NCI-H2171 (cell line): ENCODE results near the gene CDC6.

Source experiments
- DNase-seq: peaks from one replicate; lab custom pipeline; 2025; lab: John Stamatoyannopoulos, UW

Gene CDC6, protein sequence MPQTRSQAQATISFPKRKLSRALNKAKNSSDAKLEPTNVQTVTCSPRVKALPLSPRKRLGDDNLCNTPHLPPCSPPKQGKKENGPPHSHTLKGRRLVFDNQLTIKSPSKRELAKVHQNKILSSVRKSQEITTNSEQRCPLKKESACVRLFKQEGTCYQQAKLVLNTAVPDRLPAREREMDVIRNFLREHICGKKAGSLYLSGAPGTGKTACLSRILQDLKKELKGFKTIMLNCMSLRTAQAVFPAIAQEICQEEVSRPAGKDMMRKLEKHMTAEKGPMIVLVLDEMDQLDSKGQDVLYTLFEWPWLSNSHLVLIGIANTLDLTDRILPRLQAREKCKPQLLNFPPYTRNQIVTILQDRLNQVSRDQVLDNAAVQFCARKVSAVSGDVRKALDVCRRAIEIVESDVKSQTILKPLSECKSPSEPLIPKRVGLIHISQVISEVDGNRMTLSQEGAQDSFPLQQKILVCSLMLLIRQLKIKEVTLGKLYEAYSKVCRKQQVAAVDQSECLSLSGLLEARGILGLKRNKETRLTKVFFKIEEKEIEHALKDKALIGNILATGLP

DNA sequence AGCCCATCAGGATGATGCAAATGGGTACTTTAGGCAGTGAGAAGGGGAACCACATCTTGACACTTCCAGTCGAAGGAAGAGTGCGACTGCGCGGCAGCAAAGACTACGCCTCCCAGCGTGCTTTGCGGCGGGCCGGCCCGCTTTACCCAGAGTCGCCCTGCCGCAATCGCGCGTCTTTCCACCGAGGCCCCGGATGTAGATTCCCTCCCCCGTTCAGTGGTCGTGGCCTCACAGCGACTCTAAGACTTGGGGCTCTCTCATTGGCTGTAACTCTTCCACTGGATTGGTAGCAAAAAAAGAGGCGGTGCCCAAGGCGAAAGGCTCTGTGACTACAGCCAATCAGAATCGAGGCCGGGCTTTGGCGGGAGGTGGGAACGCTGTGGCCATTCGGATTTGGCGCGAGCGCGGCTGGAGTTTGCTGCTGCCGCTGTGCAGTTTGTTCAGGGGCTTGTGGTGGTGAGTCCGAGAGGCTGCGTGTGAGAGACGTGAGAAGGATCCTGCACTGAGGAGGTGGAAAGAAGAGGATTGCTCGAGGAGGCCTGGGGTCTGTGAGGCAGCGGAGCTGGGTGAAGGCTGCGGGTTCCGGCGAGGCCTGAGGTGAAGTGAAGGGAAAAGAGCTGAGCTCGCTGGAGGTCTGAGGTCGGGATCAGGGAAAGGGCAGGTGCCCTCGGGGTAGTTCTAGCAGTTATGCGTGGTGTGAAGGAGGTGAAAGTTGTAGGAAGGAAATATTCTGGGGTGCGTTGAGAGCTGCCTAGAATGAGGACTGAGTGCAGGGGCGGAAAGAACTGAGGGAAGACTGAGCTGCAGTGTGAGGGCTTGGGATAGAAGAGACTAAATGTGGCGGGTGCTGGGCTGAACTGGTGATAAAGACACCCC, at the start of gene CDC6:
CDC6 (plus strand) TSS at position 386 of the 876 bp plus-strand sequence. CDS start 1,542 bp downstream, outside the sequence.
- DNase-seq = peak; percentile 99

DNA sequence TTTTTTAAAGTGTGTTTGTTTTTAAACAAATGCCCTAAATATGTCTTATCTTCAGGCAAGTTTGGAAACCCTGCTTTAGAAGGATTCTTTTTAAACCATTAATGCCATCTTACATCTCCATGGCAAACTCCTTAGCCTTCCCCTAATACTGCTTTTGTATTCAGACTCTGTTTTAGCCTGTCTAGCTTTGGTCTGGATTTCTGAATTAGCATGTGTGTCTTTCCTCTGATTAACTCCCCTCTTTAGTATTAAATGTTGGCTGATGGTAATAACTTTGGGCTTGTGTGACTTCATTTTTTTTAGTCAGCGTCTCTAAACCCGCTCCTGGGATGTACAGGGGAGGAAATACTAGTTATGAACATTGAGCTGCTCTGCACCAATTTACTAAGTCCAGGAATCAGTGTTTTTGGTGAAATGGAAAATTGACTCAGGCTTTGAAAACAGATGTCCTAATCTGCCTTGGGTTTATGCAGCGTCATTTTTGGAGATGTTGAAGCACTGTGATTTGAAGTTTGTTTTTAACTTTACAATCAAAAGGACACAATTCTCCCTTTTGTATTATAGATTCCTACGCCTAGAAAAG, 46.3 kb upstream of the CDC6 start:
- DNase-seq = no peak

DNA sequence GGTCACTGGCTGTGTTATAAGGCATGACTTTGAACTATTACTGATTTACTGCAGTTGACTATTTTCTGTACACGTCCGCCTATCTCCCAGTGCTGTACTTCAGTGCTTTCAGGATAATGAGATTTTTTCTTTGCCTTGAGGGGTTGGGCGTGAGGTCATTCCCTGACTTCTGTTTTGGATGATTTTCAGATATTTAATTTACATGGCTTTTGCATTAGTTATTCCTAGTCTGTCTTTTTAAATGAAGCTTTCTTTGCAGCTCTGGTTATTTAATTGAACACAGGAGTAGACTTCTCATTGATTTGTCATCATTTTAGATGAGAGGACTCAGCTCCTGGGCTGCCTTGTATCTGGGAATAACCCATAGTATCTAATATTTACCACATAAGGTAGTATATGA, 44.9 kb upstream of the CDC6 start:
- no peak for DNase-seq

DNA sequence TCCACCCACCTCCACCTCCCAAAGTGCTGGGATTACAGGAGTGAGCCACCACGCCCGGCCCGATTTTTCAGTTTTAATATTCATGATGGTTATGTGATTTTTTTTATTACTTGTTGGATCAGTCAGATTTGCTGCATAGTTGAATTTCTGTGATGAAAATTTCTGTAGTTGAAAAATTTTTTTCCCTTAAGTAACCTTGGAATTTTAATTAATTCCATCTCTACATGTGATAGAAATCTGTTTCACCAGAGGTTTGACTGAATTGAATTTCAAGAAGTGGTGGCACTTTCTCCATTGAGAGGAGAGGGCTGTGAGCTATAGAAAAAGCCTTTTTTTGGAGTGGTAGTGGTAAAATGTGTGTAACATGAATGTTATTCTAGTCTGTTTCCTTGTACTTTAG, 43.9 kb upstream of the CDC6 start:
- DNase-seq = no peak

DNA sequence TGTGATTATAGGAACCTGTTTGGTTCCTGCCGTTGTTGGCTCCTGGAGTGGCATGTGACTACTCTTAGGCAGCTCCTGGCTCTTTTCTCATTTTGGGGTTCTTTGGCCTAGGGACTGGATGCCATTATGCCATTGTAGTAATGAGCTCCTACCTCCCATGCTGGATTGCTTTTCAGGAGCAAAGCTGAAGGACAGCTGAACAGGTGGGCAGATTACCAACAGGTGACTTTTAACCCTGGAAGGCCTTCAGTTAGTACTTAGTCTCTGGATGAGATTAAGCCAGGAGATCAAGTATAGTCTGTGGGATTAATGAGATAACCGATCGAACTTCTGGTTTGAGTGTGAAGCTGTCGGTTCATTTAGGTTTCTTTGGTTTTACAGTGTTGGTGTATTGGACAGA, 43.4 kb upstream of the CDC6 start:
- no peak for DNase-seq

DNA sequence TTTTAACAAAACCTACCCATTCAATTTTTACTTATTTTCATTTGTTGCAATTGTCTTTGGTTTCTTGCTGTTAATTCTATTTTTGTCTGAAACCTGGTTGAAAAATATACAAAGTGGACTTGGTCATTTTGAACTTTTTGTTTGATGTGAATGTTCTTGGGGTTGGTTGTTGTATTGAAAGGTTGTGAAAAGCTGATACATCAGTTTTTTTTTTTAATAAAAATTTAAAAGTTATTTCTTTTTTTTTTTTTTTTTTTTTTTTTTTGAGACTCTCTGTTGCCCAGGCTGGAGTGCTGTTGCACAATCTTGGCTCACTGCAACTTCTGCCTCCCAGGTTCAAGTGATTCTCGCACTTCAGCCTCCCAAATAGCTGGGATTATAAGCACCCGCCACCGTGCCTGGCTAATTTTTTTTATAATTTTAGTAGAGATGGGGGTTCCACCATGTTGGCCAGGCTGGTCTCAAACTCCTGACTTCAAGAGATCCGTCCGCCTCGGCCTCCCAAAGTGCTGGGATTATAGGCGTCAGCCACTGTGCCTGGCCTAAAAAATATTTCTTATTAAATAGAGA, 39.7 kb upstream of the CDC6 start:
- DNase-seq = no peak

DNA sequence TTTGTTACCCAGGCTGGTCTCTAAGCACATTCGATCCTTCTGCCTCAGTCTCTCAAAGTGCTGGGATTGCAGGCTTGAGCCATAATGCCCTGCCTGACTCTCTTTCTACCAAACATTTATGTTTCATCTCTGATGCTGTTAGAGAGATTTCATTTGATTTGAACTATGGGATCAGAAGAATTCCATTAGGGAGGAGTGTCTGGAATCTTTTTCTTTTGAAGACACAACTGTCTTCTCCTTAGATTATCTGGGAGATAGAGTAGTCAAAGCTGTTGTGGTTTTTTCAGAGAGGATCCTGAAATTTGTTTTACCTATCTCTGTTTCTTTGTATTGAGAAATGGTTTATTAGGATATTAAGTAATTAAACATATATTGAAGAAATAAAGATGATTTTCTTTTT, 39.2 kb upstream of the CDC6 start:
- no peak for DNase-seq

DNA sequence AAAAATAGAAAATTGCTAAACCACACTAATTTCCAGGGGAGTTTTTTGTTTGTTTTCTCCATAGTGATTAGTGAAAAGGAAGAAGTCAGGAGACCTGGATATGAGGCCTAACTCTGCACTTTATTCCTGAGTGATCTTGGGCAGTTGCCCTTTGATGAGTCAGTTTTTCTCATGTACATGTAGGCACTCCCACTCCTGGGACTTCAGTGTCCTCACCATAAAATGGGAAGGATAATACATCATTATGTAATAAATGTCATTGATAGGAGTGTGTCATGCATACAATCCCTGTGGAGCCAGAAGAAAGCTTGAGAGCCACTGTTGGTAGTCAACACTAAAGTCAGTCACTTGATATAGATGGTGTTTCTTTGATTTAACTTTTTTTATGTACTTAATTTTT, 36.1 kb upstream of the CDC6 start:
- no peak for DNase-seq

DNA sequence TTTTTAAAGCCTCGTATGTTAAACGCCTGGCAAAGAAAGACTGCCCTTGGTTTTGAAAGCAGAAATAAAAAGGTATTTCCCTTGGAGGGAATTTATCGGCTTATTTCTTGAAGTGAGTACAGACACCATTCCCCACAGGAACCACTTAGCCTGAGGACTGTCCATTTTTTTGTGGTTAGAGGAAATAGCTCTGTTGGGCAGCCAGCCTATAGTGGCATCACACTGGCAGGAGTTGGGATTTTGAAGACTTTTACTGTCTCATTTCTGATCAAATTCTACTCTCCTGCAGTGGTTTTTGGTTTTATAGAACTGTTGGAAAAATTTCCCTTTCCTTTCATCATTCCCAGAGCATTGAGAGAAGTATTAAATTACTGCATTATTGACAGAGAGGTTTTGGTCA, 34.1 kb upstream of the CDC6 start:
- no peak for DNase-seq

DNA sequence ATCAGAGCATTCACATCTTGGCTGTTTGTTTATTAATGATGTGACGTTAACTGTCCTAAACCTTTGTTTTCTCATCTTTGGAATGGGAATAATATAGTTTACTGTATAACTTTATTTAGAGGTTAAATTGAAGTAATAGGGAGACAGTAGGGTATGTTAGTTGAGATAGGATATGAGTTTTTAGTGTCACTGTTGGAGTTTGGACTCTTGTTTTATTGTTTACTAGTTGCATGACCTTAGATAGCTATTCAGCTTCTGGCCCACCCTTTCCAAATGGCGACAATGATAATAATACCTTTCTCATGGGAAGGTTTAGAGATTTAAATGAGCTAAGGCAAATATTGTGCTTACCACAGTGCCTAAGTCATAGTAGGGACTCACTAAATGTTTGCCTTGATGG, 28.2 kb upstream of the CDC6 start:
- no peak for DNase-seq

DNA sequence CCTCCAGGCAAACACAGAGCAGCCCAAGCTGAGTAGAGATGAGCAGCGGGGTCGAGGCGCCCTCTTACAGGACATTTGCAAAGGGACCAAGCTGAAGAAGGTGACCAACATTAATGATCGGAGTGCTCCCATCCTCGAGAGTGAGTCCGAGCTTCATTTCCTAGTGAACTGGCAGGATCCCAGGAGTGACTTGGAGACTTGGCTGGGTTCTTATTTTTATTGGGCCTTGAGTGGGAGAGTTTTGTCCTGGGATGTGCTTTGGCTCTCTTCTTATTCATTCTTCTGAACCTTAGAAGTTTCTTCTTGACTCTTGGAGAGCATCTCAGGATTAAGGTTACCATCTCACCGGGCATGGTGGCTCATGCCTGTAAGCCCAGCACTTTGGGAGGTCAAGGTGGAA, 27.2 kb upstream of the CDC6 start:
- no peak for DNase-seq

DNA sequence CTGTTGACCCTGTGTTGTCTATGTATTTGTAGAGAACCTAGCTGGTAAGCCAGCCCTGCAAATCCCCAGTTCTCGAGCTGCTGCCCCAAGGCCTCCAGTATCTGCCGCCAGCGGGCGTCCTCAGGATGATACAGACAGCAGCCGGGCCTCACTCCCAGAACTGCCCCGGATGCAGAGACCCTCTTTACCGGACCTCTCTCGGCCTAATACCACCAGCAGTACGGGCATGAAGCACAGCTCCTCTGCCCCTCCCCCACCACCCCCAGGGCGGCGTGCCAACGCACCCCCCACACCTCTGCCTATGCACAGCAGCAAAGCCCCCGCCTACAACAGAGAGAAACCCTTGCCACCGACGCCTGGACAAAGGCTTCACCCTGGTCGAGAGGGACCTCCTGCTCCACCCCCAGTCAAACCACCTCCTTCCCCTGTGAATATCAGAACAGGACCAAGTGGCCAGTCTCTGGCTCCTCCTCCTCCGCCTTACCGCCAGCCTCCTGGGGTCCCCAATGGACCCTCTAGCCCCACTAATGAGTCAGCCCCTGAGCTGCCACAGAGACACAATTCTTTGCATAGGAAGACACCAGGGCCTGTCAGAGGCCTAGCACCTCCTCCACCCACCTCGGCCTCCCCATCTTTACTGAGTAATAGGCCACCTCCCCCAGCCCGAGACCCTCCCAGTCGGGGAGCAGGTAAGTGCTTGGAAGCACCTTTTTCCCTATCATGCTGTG, 23.1 kb upstream of the CDC6 start:
- DNase-seq = no peak

DNA sequence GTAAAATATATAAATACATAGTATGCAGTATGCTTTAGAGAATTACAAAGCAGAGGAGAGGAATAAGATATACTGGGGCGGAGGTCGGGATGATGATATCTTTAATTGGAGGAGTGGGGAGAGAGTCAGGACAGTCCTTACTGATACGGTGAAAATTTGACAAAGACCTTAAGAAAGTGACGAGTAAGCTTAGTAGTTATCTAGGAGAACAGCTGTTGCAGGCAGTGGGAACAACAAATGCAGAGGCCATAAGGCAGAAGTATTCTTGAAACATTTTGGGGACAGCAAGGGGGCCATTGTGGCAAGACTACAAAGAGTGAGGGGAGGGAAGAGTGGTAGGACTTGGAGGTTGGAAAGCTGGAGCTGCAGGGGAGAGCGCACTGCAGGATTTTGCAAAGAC, 22.3 kb upstream of the CDC6 start:
- DNase-seq = no peak

DNA sequence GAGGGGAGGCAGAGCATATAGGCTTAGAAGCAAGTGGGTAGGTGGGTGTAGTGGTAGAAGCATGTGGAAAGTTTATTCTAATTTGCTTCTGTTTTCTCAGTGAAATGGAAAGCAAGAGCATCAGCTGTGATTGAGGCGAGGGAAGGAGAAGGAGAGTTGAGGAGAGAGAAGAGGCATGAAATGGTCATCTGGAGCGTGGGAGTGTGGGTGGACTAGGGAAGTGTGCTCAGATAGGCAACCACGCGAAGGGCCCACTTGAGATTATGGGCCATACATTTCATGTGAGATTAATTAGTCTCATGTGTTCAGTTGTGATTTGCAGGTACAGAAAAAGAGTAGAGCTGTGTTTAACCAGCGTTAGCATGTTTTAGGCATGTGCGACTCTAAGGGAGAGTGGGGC, 20.8 kb upstream of the CDC6 start:
- DNase-seq = no peak

DNA sequence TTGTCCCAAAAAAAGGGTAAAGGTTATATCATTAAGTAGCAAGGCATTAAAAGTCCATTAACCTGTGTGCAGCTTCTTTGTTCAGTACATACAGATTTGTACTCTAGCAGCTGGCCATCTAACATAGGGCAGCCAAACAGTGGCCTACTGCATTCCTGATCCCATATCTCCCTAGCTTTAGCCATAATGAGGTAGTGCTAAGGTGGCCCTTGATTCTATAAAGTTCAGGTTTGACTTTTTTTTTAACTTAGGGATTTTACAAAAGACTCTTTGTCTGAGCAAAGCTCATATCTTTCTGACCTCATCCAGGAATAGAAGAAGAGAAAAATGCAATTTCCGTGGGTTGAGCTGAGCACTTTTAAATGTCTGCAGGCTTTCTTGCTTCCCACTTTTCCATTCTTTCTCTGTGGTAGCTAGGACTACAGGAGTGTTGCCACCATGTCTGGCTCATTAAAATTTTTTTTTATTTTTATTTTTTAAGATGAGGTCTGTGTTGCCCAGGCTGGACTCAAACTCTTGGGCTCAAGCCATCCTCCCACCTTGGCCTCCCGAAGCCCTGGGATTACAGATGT, 19.5 kb upstream of the CDC6 start:
- no peak for DNase-seq

DNA sequence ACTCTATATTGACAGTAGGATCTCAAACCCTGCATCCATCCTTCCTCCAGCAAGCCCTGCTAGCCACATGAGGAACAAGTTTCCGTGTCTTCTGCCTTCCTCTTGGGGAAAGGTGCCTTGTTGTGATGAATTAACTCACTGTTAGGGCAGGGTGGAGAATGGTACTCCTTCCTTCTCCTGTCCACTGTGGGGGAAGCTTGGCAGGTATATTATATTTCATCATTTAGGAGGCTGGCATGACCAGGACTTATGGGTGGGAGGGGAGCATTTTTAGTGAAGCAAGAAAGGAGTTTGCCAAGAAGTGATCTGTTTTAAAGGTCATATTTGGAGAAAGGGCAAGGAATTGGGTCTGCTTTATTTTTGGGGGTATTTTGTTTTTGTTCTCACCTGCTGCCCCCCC, 9.3 kb upstream of the CDC6 start:
- no peak for DNase-seq

DNA sequence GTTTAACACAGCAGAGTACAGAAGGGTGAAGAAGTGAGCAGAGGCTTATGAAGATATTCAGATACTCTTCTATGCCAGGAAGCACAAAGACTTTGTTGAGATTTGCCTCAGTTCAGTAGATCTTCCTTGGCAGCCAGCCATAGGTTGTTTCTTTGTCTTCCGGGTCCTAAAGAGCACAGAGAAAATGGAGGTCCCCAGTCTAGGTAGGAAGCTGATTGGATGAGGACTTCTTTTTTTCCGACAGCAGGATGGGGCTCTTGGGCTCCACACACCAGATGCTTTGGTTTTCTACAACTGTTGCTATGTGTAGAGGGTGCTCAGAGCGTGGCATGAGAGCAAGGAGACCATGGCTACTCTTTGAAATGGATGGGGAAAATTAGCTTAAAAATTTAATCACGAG, 8.3 kb upstream of the CDC6 start:
- DNase-seq = no peak

DNA sequence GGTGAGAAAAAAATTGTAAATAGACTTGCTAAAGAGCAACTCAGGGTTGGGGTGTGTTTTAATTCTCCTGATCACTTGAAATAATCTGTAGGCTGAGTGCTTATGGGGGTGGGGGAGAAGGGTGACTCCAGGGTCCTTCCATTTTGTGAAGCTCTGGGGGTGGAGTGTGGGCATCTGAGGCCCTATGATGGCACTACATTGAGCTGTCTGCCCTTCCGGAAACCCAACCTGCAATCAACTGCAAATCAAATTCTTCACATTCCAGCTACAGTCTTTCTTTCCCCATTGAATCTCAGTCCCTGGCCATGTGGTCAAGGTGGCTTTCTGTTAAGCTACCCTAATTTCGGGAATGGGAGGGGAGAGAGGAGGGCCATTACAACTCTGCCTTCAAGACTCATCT, 6.0 kb upstream of the CDC6 start:
- no peak for DNase-seq

DNA sequence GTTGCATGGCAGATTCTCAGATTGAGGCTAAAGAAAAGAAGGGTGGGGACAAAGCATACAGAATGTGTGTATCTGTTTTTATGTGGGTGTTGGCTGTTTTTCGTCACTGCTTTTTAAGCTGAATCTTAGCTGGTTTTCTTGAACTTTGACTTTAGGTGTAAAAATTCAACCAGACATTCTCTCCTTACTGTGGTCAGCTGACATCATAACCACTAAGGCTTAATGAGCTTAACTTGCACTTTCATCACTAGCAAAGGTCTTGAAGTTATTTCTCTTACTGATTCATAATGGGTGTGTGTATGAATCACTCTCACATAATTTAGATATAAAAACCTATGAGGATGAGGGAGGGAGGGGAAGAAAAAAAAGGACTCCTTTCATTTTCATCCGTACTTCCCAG, 4.0 kb upstream of the CDC6 start:
- no peak for DNase-seq

DNA sequence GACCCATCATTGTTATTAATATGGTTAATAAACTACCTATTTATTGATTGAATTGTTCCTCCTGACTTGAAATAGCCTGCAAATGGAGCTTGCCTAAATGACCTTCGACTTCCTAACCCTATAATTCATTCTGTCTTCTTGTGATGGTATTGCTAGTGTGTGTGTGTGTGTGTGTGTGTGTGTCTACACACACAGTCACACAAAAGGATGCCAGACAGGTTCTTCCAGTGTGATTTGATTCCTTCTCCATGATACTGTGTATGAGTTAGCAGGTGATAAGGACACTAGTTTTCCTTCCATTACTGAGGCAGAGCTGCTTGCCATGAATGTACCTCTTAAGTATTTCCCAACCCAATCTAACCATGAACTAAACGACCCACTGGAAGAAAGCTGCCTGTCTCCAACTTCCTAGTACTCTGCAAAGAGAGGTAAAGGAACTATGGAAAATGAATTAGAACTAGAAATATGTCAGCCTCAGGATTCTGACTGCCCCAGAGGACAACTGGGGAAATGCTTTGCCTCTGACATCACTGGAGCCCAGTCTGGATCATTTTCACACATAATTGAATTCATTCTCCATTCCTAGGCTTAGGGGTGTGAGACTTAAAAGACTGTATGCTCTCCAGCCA, 3.5 kb upstream of the CDC6 start:
- no peak for DNase-seq

DNA sequence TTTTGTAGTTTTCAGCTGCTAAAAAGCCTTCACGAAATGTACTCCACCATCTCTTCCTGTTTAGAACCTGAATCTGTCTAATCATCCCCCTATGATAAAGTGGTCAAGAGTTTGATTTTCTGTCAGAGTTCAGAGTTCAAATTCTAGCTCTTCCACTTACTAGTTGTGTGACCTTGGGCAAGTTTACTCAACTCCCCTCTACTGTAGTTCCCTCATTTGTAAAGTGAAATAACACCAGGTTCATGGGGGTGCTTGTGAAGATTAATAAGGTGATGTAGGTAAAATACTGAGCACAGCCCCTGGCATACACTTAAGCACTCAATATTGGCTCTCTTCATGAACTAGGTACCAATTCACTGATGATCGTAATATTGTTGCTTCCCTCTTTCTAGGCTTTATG, 1.2 kb upstream of the CDC6 start:
- no peak for DNase-seq
